ENCODE results near the gene SIGLEC11. TPM values are rescaled to one million over a fixed set of nuclear protein-coding genes. Genes with fewer than 3 reads are reported as not detected.
"Not testable (repeated sequence)": the region's sequence is repeated elsewhere in the genome, so short reads cannot be mapped to it uniquely, and the experiment has no call there.

The SIGLEC11 gene
- not detected in 2 replicates for total RNA-seq

- DNase-seq (ENCODE audit: low read depth) = not testable (repeated sequence)
These were observed at the start of gene SIGLEC11 for GRCh38 chr19:49960980-49961379. Gene SIGLEC11, minus strand, starts transcription at chr19:49961172. Its CDS starts 91 bp downstream, at chr19:49961081.

GRCh38 chr19:50008532-50008931 lies 47.6 kb upstream of the SIGLEC11 start:
- H3K4me3 ChIP-seq (ENCODE audit: low read depth, low read length) = no peak overlapping the region
- no peak for DNase-seq (ENCODE audit: low read depth)
- TF ChIP-seq CTCF (conservative IDR thresholded peaks at IDR 0.05; ENCODE audit: low read depth, low read length) = peak; percentile 36

More at GRCh38 chr19:49960980-49961379, at the start of gene SIGLEC11:
- H3K4me3 ChIP-seq (ENCODE audit: low read depth, low read length) = not testable (repeated sequence)

GRCh38 chr19:50007947-50008346 lies 47.0 kb upstream of the SIGLEC11 start:
- TF ChIP-seq CTCF (conservative IDR thresholded peaks at IDR 0.05; ENCODE audit: low read depth, low read length) = no peak
- H3K4me3 ChIP-seq (ENCODE audit: low read depth, low read length) = no peak overlapping the region

GRCh38 chr19:50007170-50007569 lies 46.2 kb upstream of the SIGLEC11 start:
- no peak for TF ChIP-seq CTCF (conservative IDR thresholded peaks at IDR 0.05; ENCODE audit: low read depth, low read length)

More at GRCh38 chr19:50007947-50008346, 47.0 kb upstream of the SIGLEC11 start:
- DNase-seq (ENCODE audit: low read depth) = no peak

GRCh38 chr19:50005428-50005827 lies 44.5 kb upstream of the SIGLEC11 start:
- no peak overlapping the region for H3K4me3 ChIP-seq (ENCODE audit: low read depth, low read length)
- TF ChIP-seq CTCF (conservative IDR thresholded peaks at IDR 0.05; ENCODE audit: low read depth, low read length) = no peak

More at GRCh38 chr19:50007170-50007569, 46.2 kb upstream of the SIGLEC11 start:
- DNase-seq (ENCODE audit: low read depth) = no peak
- H3K4me3 ChIP-seq (ENCODE audit: low read depth, low read length) = no peak overlapping the region

GRCh38 chr19:50003810-50004419 lies 42.9 kb upstream of the SIGLEC11 start:
- H3K4me3 ChIP-seq (ENCODE audit: low read depth, low read length) = no peak overlapping the region
- DNase-seq (ENCODE audit: low read depth) = peak; percentile 78
- TF ChIP-seq CTCF (conservative IDR thresholded peaks at IDR 0.05; ENCODE audit: low read depth, low read length) = no peak

More at GRCh38 chr19:50005428-50005827, 44.5 kb upstream of the SIGLEC11 start:
- DNase-seq (ENCODE audit: low read depth) = no peak

- no peak for DNase-seq (ENCODE audit: low read depth)
- H3K4me3 ChIP-seq (ENCODE audit: low read depth, low read length) = no peak overlapping the region
- no peak for TF ChIP-seq CTCF (conservative IDR thresholded peaks at IDR 0.05; ENCODE audit: low read depth, low read length)
These were observed 42.3 kb upstream of the SIGLEC11 start for GRCh38 chr19:50003254-50003788.
